NT2/D1 (cell line): Measurements from ENCODE around the gene CD109.

ENCODE experiments used
- SUZ12 ChIP-seq: IDR thresholded peaks from 2 replicates; pipeline ENCODE4 v1.6.1; 2011; ENCODE audit not compliant: insufficient read length, insufficient read depth; ENCODE audit errors: extremely low read depth
- YY1 ChIP-seq: IDR thresholded peaks from 2 replicates; pipeline ENCODE4 v1.6.1; 2011; ENCODE audit not compliant: insufficient read length, insufficient read depth
- ZNF274 ChIP-seq: IDR thresholded peaks from 2 replicates; pipeline ENCODE4 v1.6.1; 2011; ENCODE audit warnings: mild to moderate bottlenecking, low read depth, low read length

GRCh38 chr6:73733791-73734190 is 37.8 kb downstream of the CD109 start:
- no peak for TF ChIP-seq YY1
- no peak for TF ChIP-seq ZNF274
- no peak for TF ChIP-seq SUZ12
